Left ventricle myocardium inferior (tissue), 1 donor: ENCODE results near the gene PSME2. TPM values are rescaled to one million over a fixed set of nuclear protein-coding genes. Genes with fewer than 3 reads are reported as not detected.

ENCODE experiments used
- DNase-seq: peaks from one replicate; pipeline ENCODE4 v3.0.0-alpha.2; 2020
- H3K27ac ChIP-seq: fragments of 200-600 bp; replicated peaks from 2 replicates; pipeline ENCODE4 v1.8.0; 2021
- H3K27me3 ChIP-seq: fragments of 200-600 bp; 2 replicates; pipeline ENCODE4 v1.8.0; 2021; ENCODE audit warnings: low read depth
- H3K36me3 ChIP-seq: fragments of 200-600 bp; 2 replicates; pipeline ENCODE4 v1.8.0; 2021
- H3K4me1 ChIP-seq: fragments of 200-600 bp; 2 replicates; pipeline ENCODE4 v1.8.0; 2021
- H3K4me3 ChIP-seq: fragments of 200-600 bp; 2 replicates; pipeline ENCODE4 v1.8.0; 2021; ENCODE audit warnings: mild to moderate bottlenecking, moderate library complexity
- H3K9me3 ChIP-seq: fragments of 200-600 bp; replicated peaks from 2 replicates; pipeline ENCODE4 v1.8.0; 2021
- CTCF ChIP-seq: fragments of 200-600 bp; IDR thresholded peaks from 2 replicates; pipeline ENCODE4 v1.8.0; 2021; ENCODE audit warnings: antibody characterized with exemption, mild to moderate bottlenecking, borderline replicate concordance
- intact Hi-C: fragments of 100-400 bp; cut with micrococcal nuclease; formaldehyde crosslinking; loops from one replicate; pipeline ENCODE4 v1.11.0; 2022
- total RNA-seq: library from RNA; stranded (reverse); fragmentation: NEBNext Ultra II Directional; extraction: Animal tissue kit (Norgen Biotek cat#: 25700); gene quantifications from one replicate; pipeline ENCODE4 v1.2.1, GENCODE V29; 2021
- donor health status: DM: no; HTN: yes; CAD: no; lungs with severe emphysema.

The PSME2 gene
- total RNA-seq, 1 donor from 2014 or later = 89.7 TPM

GRCh38 chr14:24178399-24179178 is 32.2 kb upstream of the PSME2 start:
- no peak for DNase-seq
- no peaks in the 10 kb centered on the region for H3K9me3 ChIP-seq
- no peak overlapping the region for H3K27ac ChIP-seq
- no peak overlapping the region for H3K4me3 ChIP-seq
- H3K27me3 ChIP-seq = no peaks in the 10 kb centered on the region
- peaks cover 17% of the 10 kb centered on the region for H3K4me1 ChIP-seq
- no peak for TF ChIP-seq CTCF
- intact Hi-C loops = no loop called here
- H3K36me3 ChIP-seq = peaks cover 61% of the 10 kb centered on the region

- Histone ChIP-seq H3K4me3 (no peak overlapping the region), H3K27me3 (no peaks in the 10 kb centered on the region), H3K36me3 (peaks cover 57% of the 10 kb centered on the region), H3K27ac (no peak overlapping the region), H3K9me3 (no peaks in the 10 kb centered on the region), H3K4me1 (peaks cover 17% of the 10 kb centered on the region)
- DNase-seq = no peak
- intact Hi-C loops = no loop called here
- TF ChIP-seq CTCF = no peak
These were observed 31.5 kb upstream of the PSME2 start for GRCh38 chr14:24177891-24178290.

GRCh38 chr14:24177041-24177825 is 30.8 kb upstream of the PSME2 start:
- H3K4me3 ChIP-seq = no peak overlapping the region
- TF ChIP-seq CTCF = no peak
- no peak overlapping the region for H3K27ac ChIP-seq
- intact Hi-C loops = no loop called here
- peaks cover 19% of the 10 kb centered on the region for H3K4me1 ChIP-seq
- DNase-seq = no peak
- H3K36me3 ChIP-seq = peaks cover 51% of the 10 kb centered on the region
- no peaks in the 10 kb centered on the region for H3K27me3 ChIP-seq
- H3K9me3 ChIP-seq = no peaks in the 10 kb centered on the region

GRCh38 chr14:24176599-24176998 is 30.2 kb upstream of the PSME2 start:
- Histone ChIP-seq H3K4me1 (peaks cover 25% of the 10 kb centered on the region), H3K36me3 (peaks cover 44% of the 10 kb centered on the region)
- no peak for DNase-seq

GRCh38 chr14:24172871-24173281 is 26.5 kb upstream of the PSME2 start:
- Histone ChIP-seq H3K4me1 (peaks cover 13% of the 10 kb centered on the region), H3K27ac (no peak overlapping the region), H3K27me3 (no peaks in the 10 kb centered on the region), H3K4me3 (no peak overlapping the region), H3K36me3 (peaks cover 34% of the 10 kb centered on the region), H3K9me3 (no peaks in the 10 kb centered on the region)
- TF ChIP-seq CTCF = no peak
- intact Hi-C loops = no loop called here
- no peak for DNase-seq

More at GRCh38 chr14:24176599-24176998, 30.2 kb upstream of the PSME2 start:
- Histone ChIP-seq H3K4me3 (no peak overlapping the region), H3K9me3 (no peaks in the 10 kb centered on the region), H3K27me3 (no peaks in the 10 kb centered on the region), H3K27ac (no peak overlapping the region)
- intact Hi-C loops = no loop called here
- no peak for TF ChIP-seq CTCF
